Measurements from ENCODE around the gene ACP5.

GRCh38 chr19:11574689-11575088, 2.8 kb downstream of the ACP5 start:
- TF ChIP-seq CTCF (IDR thresholded peaks at IDR 0.05) (no peak), POLR2A (IDR thresholded peaks at IDR 0.05) (no peak)
